GM12878 (cell line): ENCODE data around the gene COX10. TPM values are rescaled to one million over a fixed set of nuclear protein-coding genes. Genes with fewer than 3 reads are reported as not detected.

ENCODE experiments used
- ATAC-seq: fragments of 200-7000 bp; cut with Tn5 transposase; 3 replicates; pipeline ENCODE4 v1.9.1; 2020; ENCODE audit warnings: mild to moderate bottlenecking, moderate library complexity
- BruUV-seq: library from RNA; stranded (reverse); fragments of 400-500 nt; replicated peaks from 2 replicates; lab custom pipeline; 2021; lab: Mats Ljungman, UMichigan
- CTCF ChIA-PET: fragments of 300-600 bp; sonication (Branson Sonifier 250); formaldehyde crosslinking; extraction: SDS; loops from one replicate; lab custom pipeline; 2021; ENCODE audit warnings: inconsistent platforms; lab: Yijun Ruan, JAX
- POLR2A ChIA-PET: fragments of 350-600 bp; formaldehyde crosslinking; extraction: SDS; loops from one replicate; lab custom pipeline; 2021; ENCODE audit warnings: inconsistent platforms; lab: Charles Lee
- RAD21 ChIA-PET: fragments of 300-600 bp; sonication (Branson Sonifier 250); formaldehyde crosslinking; loops from one replicate; lab custom pipeline; 2023; ENCODE audit warnings: antibody characterized with exemption; ENCODE audit not compliant: unreplicated experiment; lab: Charles Lee
- SMC1A ChIA-PET: fragments of 300-600 bp; sonication (Branson Sonifier 250); formaldehyde crosslinking; loops from one replicate; lab custom pipeline; 2023; ENCODE audit not compliant: unreplicated experiment, uncharacterized antibody; lab: Charles Lee
- DNase-seq: peaks from one replicate; pipeline ENCODE4 v3.0.0-alpha.2; 2011; ENCODE audit warnings: low read depth, low spot score
- FAIRE-seq: peaks from 3 replicates; lab custom pipeline; 2011; peaks lifted over from hg19 to GRCh38; lab: Jason Lieb, UNC
- H2AFZ ChIP-seq: 2 replicates; pipeline ENCODE4 v1.6.0; 2011; ENCODE audit warnings: low read depth, low read length, control low read depth; ENCODE audit not compliant: control insufficient read depth
- H3K27ac ChIP-seq: 2 replicates; pipeline ENCODE4 v1.5.1; 2011; ENCODE audit warnings: control low read depth; ENCODE audit not compliant: control insufficient read depth, insufficient read depth
- H3K27me3 ChIP-seq, 2 experiments: replicated peaks in 1 of 2; 2 replicates each; pipeline versions ENCODE4 v1.6.0 to v1.6.1; 2011; ENCODE audit warnings: low read length in 1 of 2; ENCODE audit not compliant: control insufficient read depth in 2 of 2, insufficient read depth in 2 of 2
- H3K36me3 ChIP-seq, 2 experiments: 2 replicates each; pipeline ENCODE4 v1.5.1; 2011; ENCODE audit warnings: low read length in 1 of 2; ENCODE audit not compliant: control insufficient read depth in 2 of 2, insufficient read depth in 2 of 2
- H3K4me1 ChIP-seq: 2 replicates; pipeline ENCODE4 v1.6.1; 2011; ENCODE audit warnings: mild to moderate bottlenecking, low read length, moderate library complexity, mixed read lengths; ENCODE audit not compliant: control insufficient read depth, insufficient read depth
- H3K4me2 ChIP-seq: 2 replicates; pipeline ENCODE4 v1.6.0; 2011; ENCODE audit warnings: control low read depth; ENCODE audit not compliant: control insufficient read depth, insufficient read depth
- H3K4me3 ChIP-seq: fragments of 200-600 bp; sonication (generic); 2 replicates; pipeline ENCODE4 v1.5.1; 2016
- H3K79me2 ChIP-seq: 2 replicates; pipeline ENCODE4 v1.6.0; 2011; ENCODE audit warnings: low read length; ENCODE audit not compliant: control insufficient read depth, insufficient read depth
- H3K9ac ChIP-seq: 2 replicates; pipeline ENCODE4 v1.8.0; 2011; ENCODE audit warnings: low read length, control low read depth, mixed read lengths; ENCODE audit not compliant: control insufficient read depth, insufficient read depth
- H3K9me3 ChIP-seq: replicated peaks from 3 replicates; pipeline ENCODE4 v1.5.1; 2011; ENCODE audit warnings: mild to moderate bottlenecking, low read length; ENCODE audit not compliant: control insufficient read depth, insufficient read depth
- H4K20me1 ChIP-seq: 2 replicates; pipeline ENCODE4 v1.6.0; 2011; ENCODE audit not compliant: control insufficient read depth, insufficient read depth
- CBX5 ChIP-seq: sonication (generic); IDR thresholded peaks from 2 replicates; pipeline ENCODE4 v1.6.1; 2016; ENCODE audit warnings: low read depth, moderate library complexity, mild to moderate bottlenecking, inconsistent platforms
- GATAD2B ChIP-seq: fragments of 450-650 bp; conservative IDR thresholded peaks from 2 replicates; pipeline ENCODE4 v1.6.1; 2017; ENCODE audit warnings: low read depth, mild to moderate bottlenecking, moderate library complexity
- MYC ChIP-seq: IDR thresholded peaks from 2 replicates; pipeline ENCODE4 v1.6.1; 2011; ENCODE audit warnings: mild to moderate bottlenecking, low read length, moderate library complexity, inconsistent platforms; ENCODE audit not compliant: insufficient read depth, insufficient replicate concordance, insufficient read length, severe bottlenecking
- NR2F1 ChIP-seq: fragments of 450-650 bp; conservative IDR thresholded peaks from 2 replicates; pipeline ENCODE4 v1.6.1; 2017; ENCODE audit warnings: mild to moderate bottlenecking
- PBX3 ChIP-seq: IDR thresholded peaks from 2 replicates; pipeline ENCODE4 v1.6.1; 2011; ENCODE audit warnings: mild to moderate bottlenecking, low read depth, low read length, moderate library complexity; ENCODE audit not compliant: insufficient replicate concordance
- RBBP5 ChIP-seq: fragments of 200-600 bp; sonication (generic); conservative IDR thresholded peaks from 2 replicates; pipeline ENCODE4 v1.6.1; 2016
- TARDBP ChIP-seq: IDR thresholded peaks from 2 replicates; pipeline ENCODE4 v1.6.1; 2016; ENCODE audit warnings: borderline replicate concordance
- TCF12 ChIP-seq: IDR thresholded peaks from 2 replicates; pipeline ENCODE4 v1.6.1; 2011; ENCODE audit warnings: low read depth, mild to moderate bottlenecking, low read length
- YBX1 ChIP-seq: fragments of 450-650 bp; IDR thresholded peaks from 2 replicates; pipeline ENCODE4 v1.6.1; 2016; ENCODE audit warnings: antibody characterized with exemption
- WGBS: methylation state at CpG from one replicate; pipeline ENCODE4 v1.1.6; 2016; ENCODE audit warnings: low lambda C conversion rate; ENCODE audit not compliant: insufficient replicate concordance, insufficient coverage; ENCODE audit errors: missing lambda C conversion rate; 5-methylcytosine and 5-hydroxymethylcytosine counted together
- in situ Hi-C: fragments of 300-500 bp; cut with MboI; formaldehyde crosslinking; loops from 9 replicates; pipeline ENCODE4 v1.14.3; 2018; ENCODE audit warnings: mixed read lengths
- intact Hi-C: fragments of 100-400 bp; cut with micrococcal nuclease; formaldehyde crosslinking; loops from one replicate; pipeline ENCODE4 v1.14.2; 2022; ENCODE audit not compliant: unreplicated experiment
- polyA plus RNA-seq, 11 experiments: library from polyadenylated mRNA; depleted of rRNA in 4 of 11; unstranded in 6 of 11; stranded (reverse) in 5 of 11; fragments of >200 nt; fragmentation: Nextera tagmentation in 4 of 11; fragmentation: Illumina TruSeq in 1 of 11; extraction: Ambion mirVana in 4 of 11; extraction: Trizol in 1 of 11; gene quantifications; 1 replicate in 1 of 11; 2 replicates in 10 of 11; pipeline versions ENCODE4 v1.2.1 to v1.2.3, GENCODE V29; 2011 to 2016; ENCODE audit warnings: inconsistent platforms in 2 of 11, missing spikeins in 2 of 11, low read depth in 1 of 11
- total RNA-seq, 4 experiments: library from RNA; depleted of rRNA in 3 of 4; stranded (reverse); fragments of >200 nt in 3 of 4; fragmentation: Illumina TruSeq in 1 of 4; extraction: Trizol in 1 of 4; gene quantifications; 2 replicates each; pipeline versions ENCODE4 v1.2.1 to v1.2.3, GENCODE V29; 2013 to 2021

COX10 gene
- total and polyA plus RNA-seq, 10 of the 15 experiments (the other 5 are each of a cell fraction or from before 2014, with no cell fraction given): 9.6 to 29.4 (median 21.3) TPM

GRCh38 chr17:14116263-14117024 lies 47.1 kb downstream of the COX10 start:
- Histone ChIP-seq H3K79me2 (no peaks in the 10 kb centered on the region), H3K4me1 (peaks cover 3% of the 10 kb centered on the region; the same call in 1 of the 2 replicates), H3K27me3 (no peaks in the 10 kb centered on the region), H3K36me3 (no peaks in the 10 kb centered on the region), H3K4me3 (no peak overlapping the region), H3K9ac (no peak overlapping the region), H4K20me1 (peaks cover 3% of the 10 kb centered on the region; the same call in 1 of the 2 replicates), H2AFZ (no peak overlapping the region), H3K4me2 (no peak overlapping the region), H3K9me3 (no peaks in the 10 kb centered on the region), H3K27ac (no peak overlapping the region)
- no peak for DNase-seq
- in situ Hi-C loops (no loop called here), intact Hi-C loops (no loop called here)
- ChIA-PET RAD21 (no interaction called here), CTCF (no interaction called here), POLR2A (no interaction called here), SMC1A (interaction anchor here (1.2 kb wide), 1 partner anchor 11 kb away, joined by 3 read pairs; no protein-coding TSS in a partner anchor)
- no TSS peak for BruUV-seq
- FAIRE-seq: no peak
- 75% methylated on average over 4 of the region's 4 CpGs for WGBS
- no peak for ATAC-seq
- TF ChIP-seq TARDBP (no peak), CBX5 (no peak), RBBP5 (no peak), TCF12 (no peak), NR2F1 (no peak), MYC (no peak), YBX1 (no peak), GATAD2B (no peak), PBX3 (no peak)
